ENCODE data around the gene PARM1.

- no peak for TF ChIP-seq POLR2AphosphoS5 (IDR thresholded peaks at IDR 0.05; ENCODE audit: low read depth, low read length)
- TF ChIP-seq TAF1 (IDR thresholded peaks at IDR 0.05; ENCODE audit: borderline replicate concordance, low read depth, low read length): no peak
- no peak for TF ChIP-seq POLR2A (IDR thresholded peaks at IDR 0.05; ENCODE audit: low read depth, low read length)
Observed at GRCh38 chr4:75046226-75046625, 113.3 kb downstream of the PARM1 start.

All from GM12892 (cell line).